HG03280 (cell line): ENCODE results near the gene ANAPC2.
"Not testable (repeated sequence)": the region's sequence is repeated elsewhere in the genome, so short reads cannot be mapped to it uniquely, and the experiment has no call there.

Experiments used
- ATAC-seq: cut with Tn5 transposase; IDR thresholded peaks from one replicate; pipeline ENCODE4 v1.9.1; 2021; ENCODE audit warnings: mild to moderate bottlenecking, moderate library complexity; ENCODE audit not compliant: unreplicated experiment

The ANAPC2 gene

DNA sequence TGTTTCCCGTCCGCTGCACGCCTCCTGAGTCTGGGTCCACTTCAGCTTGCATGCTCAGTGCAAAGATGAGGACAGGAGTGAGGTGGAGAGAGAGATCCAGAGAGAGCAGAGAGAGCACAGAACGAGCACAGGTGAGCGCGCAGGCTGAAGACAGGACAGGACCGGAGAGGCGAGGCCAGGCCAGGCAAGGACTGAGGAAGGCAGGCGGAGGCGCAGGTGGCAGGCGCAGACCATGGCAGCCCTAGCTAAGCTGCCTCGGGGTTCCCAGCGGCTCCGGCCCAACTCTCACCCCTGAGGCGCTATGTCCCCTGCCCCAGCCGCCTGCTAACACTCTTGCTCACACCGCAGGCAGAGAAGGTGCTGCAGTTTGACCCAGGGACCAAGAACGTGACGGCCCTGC, 39.7 kb downstream of the ANAPC2 start:
- no peak for ATAC-seq

DNA sequence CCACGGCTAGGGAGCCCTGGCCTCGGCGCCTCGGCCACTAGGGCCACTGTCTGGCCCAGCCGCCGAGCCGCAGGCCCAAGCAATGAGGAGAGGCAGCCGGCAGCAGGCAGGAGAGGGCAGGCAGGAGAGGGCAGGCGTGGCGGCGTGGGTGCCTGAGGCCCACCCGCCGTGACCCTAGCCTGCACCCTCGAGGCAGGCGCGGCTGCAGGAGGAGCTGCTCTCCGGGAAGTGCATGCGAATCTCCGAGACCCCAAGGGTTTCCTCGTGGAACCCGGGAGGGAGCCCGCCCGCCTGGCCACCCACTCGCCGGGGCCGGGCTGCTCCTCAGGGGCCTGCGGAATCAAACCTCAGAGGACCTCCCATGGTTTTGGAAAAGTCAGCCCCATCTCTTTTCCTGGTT, 40.1 kb downstream of the ANAPC2 start:
- ATAC-seq, result no peak

DNA sequence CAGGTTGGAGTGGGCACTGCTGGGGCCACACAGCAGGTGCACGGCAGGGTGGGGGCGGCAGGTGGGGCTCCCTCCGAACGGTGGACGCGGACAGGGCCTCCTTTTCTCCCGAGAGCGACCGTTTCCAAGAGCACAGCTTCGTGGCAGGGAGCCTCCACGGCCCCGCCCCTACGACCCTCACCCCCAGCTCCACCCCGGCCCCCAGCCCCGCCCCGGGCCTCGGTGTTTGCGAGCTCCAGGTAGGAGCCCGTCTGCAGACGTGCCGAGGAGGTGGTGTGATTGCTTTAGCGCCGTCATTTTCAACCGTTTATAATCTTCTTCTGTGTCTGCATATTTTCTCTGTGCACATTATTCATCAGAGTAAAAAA, 40.6 kb downstream of the ANAPC2 start:
- ATAC-seq, result no peak

DNA sequence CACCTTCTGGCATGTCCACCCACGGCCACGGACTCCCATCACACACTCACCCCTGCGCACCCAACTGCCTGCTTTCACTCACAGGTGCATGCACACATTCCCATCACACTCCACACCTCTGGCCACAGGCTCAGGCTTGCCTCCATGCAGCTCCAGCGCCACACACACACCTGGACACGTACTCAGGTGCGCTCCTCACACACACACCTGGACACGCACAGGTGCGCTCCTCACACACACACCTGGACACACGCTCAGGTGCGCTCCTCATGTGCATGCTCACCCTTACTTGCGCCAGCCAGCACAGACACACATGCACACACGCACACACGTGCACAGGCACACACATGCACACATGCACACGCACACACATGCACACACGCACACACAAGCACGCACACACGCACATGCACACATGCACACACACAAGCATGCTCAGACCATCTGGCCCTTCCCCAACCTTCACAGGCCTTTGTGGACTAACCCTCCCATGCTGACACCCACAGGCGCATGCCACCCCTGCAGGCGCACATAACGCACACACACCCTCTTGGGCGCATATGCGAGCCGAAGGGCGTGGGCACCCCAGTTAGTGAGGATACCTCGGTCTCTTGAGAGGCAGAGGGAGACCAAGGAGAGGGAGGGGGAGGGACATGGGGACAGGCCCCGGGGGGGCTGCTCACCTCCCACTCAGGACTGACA, 41.1 kb downstream of the ANAPC2 start:
- ATAC-seq, result no peak

DNA sequence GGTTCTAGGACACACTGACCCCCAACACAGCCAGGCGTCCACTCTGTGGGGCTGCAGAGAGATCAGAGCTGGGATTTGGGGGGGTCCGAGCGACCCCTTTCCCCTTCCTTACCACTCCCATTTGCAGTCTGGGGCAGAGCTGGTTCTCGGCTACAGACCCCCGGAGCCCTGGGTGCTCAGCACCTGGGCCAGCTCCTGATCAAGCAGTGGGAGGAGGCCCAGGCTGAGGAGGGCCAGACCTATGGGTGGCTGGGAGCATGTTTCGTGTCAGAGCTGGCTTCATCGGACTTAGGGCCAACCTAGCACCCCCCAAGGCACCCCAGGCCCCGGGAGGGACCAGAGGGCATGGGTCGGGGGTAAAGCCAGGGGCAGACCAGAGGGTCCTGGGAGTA, 41.8 kb downstream of the ANAPC2 start:
- no peak for ATAC-seq

DNA sequence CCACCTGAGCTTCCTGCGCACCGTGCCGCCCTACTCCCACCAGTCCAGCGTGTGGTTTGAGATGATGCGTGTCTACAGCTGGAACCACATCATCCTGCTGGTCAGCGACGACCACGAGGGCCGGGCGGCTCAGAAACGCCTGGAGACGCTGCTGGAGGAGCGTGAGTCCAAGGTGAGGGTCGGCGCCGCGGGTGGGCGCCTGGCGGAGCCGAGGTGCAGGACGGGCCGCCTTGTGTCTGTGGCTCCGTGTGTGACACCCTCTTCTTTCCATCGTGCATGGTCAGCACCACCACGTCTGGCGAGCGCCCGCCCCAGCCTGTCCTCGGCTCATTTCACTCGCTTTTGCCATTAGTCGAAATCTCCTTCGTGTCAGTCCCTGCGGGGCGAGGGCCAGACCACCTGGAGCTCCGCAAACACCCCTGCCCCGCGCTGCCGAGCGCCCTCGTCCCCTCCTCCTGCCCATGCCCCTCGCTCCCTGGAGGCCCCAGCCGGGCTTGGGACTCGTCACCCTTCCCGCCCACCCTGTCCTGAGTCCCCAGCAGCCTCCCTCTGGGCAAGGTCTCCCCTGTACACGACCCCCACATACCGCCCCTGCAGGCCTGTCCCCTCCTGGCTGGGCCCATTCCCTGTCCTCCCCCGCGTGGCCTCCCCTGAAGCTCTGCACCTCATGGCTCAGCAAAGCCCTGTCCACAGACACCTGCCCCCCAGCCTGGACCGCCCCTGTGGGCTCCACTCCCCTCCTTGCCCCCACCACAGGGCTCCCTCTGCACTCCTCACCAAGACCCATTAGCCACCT, 42.4 kb downstream of the ANAPC2 start:
- ATAC-seq, result no peak

DNA sequence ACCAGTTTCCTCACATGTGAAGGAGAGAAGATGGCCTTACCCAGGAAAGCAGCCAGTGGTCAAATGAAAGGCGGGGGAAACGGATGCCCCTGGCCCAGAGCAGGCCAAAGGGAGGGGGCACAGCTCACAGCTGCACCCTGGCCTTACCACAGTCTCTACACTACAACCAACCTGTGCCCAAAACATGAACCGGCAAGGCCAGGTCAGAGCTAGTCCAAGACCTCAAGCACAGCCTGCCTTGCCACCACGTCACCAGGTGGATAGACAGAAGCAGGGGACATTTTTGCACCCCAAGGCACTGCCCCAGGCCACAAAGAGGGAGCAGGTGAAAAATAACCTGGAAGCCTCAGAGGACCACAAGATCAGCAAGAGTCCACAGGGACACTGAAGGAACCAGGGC, 44.9 kb downstream of the ANAPC2 start:
- ATAC-seq, result no peak

DNA sequence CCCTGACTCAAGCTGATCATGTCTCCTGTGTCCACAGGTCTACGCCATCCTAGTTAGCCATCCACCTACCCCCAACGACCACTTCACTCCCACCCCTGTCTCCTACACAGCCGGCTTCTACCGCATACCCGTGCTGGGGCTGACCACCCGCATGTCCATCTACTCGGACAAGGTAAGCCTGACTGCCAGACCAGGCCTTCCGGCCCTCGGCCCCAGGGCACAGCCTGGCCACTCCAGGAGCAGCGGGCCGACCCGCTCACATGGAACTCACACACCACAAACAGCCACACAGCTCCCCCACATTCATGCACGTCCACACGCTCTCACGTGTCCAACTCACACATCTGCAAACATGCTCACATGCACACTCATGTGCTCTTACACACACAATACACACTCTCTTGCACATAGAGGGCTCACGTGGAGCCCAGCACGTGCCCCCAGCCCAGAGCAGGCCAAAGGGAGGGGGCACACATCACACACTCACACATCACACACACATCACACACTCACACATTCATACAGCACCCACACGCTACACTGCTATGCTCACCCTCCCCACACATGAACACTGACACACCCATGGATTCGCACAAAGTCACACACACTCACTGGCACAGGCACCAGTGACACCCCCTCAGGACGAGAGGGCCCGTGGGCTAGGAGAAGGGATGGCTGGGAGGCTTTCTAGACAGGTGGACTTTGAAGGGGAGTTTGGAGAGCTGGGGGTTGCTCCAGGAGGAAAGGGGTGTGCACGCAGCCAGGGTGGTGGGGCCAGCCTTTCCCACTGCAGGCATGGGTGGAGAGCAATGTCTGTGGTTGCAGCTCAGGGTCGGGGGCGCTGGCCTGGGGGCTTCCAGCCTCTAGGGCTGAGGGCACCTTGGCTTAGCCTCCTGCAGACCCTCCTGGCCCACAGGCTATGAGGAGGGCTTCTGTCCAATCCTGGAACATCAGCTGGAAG, 46.1 kb downstream of the ANAPC2 start:
- ATAC-seq, result no peak

DNA sequence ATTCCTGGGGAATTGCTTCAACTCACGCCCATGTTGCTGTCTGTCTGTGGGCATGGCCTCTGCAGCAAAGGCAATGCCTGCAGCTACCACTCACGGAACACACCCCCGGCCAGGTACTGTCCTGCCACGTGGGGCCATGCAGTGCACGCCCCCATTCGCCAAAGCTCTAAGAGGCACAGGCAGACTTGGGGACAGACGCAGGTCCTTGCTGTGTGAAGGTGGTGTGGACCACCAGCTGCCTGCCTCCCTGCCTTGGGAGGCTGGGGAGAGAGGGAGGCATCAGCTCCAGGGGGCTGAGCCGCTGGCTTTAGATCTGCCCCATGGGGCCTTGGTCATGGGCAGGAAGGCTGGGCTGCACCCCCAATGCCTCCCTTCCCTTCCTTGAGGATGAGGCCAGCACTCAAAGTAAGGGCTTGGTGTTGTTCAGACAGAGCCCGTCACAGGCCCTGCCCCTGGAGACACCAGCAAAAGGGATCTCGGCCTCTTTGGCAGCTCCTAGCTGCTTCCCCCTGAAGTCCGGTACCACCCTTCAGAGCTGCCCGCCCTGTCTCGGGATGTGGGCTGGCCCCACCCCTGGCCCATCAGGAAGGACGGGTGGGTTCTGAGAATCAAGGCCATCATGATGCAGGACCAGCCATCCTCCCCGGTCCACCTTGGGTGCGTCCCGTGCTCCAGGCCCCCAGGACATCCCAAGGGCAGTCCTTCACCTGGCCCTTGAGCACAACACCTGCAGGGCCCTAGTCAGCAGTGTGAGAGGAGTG, 47.1 kb downstream of the ANAPC2 start:
- no peak for ATAC-seq

DNA sequence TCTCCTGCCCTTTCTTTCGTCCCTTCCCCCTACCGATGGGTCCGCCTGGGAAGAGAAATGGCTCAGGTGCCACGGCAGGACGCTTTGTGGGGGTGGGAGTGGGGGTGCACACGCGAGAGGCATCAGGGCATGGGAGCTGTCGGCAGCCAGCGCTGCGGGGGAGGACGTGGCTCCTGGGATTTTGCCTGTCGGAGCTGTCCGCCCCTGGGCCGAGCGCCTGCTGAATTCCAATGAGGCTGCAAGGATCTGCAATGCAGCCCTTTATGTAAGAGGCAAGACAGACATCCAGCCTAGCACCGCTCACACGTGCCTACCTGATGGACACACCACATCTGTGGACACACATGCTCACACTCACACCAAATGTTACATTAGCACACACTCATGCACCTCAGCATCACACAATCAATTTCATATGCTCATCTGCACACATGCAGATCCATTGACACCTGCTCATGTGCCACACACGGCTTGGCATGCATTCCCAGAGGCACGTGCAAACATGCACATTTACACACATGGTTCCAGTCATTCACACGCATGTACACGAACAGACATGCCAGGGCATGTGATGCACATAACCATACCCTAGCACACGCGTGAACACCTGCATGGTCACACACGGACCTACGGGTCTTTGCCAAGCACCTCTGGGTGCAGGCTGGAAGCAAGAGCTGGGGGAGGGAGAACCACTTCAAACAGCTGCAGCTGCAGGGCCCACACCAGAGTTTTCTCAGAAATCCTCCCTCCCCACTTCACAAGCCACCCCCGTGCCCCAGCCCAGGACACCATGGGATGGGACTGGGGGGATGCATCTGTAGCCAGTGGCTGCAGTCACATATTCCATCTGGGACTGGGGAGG, 48.0 kb downstream of the ANAPC2 start:
- ATAC-seq, result no peak

DNA sequence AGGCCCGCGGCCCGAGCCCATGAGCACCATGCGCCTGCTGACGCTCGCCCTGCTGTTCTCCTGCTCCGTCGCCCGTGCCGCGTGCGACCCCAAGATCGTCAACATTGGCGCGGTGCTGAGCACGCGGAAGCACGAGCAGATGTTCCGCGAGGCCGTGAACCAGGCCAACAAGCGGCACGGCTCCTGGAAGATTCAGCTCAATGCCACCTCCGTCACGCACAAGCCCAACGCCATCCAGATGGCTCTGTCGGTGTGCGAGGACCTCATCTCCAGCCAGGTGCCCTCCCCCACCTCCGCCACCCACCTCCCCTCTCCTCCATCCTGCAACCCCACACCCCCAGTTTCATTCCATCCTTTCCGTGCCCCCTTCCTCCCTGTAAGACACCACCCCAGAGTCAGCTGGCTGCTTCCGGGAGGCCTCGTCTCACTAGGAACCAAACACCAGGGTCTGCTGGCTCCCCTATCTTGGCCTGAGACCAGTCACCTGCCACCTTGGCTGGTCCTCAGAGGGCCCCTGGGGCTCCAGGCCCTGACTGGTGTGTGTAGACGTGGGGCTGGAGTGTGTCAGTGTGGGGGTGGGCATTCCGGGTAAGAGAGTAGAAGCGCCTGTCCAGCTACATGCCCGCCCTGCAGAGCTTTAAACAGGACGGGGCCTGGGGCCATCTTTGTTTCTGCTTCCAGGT, 48.8 kb downstream of the ANAPC2 start:
- no peak for ATAC-seq

DNA sequence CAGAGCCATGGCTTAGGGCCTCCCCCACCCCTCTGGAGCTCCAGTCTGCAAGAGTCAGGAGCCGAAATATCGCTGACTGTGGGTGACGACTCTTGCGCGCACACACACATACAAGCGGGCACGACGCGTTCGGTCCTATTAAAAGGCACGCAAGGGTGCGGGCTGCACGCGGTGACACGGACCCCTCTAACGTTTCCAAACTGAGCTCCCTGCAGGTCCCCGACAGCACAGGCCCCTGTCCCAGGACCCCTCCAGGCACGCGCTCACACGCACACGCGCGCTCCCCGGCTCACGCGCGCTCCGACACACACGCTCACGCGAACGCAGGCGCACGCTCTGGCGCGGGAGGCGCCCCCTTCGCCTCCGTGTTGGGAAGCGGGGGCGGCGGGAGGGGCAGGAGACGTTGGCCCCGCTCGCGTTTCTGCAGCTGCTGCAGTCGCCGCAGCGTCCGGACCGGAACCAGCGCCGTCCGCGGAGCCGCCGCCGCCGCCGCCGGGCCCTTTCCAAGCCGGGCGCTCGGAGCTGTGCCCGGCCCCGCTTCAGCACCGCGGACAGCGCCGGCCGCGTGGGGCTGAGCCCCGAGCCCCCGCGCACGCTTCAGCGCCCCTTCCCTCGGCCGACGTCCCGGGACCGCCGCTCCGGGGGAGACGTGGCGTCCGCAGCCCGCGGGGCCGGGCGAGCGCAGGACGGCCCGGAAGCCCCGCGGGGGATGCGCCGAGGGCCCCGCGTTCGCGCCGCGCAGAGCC, 49.5 kb downstream of the ANAPC2 start, which contains the start of gene GRIN1:
TSS of gene GRIN1 (plus strand) at position 433 of the 746 bp plus-strand sequence. CDS start 333 bp downstream, outside the sequence.
- no peak for ATAC-seq

DNA sequence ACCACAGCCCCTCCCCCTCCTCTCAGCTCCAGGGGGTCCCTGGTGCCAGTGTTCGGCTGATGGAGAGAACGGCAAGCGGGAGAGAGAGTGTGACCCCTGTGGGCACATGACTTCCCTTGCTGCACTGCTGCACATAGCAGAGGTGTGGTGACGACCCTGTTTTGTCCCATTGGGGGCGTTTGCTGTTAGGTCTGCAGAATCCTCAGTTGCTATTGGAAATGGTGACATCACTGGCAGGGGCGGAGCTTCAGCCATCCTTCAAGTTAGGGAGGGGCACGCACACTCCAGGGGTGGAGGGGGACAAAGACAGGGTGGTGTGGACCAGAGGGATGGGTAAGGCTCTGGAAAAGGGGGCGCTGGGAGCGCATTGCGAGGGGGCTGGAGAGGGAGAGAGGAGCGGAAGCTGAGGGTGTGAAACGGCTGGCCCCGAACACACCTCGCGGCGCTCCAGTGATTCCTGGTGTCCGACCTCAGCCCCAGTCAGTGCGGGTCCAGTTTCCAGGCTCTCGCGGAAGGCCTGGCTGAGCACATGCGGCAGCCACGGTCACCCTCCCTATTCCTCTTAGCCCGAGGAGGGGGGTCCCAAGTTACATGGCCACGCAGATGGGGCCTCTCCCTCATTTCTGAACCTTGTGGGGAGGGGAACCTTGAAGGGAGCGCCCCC, 50.2 kb downstream of the ANAPC2 start:
- ATAC-seq, result no peak

DNA sequence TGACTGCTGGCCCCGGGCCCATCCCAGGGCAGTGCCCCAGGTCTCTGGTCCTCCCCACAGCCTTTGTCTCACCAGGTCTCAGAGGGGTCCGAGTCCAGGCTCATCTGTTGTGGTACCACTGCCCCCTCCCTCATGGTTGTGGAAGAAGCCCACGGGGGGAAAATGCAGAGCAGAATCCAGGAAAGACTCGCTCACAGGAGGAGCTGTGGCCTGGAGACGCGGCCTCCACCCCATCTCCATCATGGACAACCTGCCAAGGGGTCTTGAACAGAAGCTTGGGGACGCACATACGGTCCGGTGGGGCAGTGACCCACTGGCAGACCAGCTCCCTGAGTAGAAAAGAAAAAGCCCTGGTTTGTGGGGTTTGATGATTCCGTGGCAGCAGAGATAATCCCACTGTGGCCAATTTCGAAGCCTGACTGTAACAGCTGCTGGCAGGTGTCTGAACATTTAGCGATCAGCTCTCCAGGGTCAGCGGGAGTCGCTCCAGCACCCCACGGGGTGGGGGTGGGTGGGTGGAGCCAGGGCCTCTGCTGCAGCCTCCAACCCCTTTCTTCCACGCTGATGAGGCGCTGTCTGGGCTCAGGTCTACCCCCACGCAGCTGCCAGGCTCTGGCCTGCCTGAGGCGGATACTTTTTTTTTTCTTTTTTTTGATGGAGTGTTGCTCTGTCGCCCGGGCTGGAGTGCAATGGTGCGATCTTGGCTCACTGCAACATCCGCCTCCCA, 51.3 kb downstream of the ANAPC2 start:
- ATAC-seq, result no peak

DNA sequence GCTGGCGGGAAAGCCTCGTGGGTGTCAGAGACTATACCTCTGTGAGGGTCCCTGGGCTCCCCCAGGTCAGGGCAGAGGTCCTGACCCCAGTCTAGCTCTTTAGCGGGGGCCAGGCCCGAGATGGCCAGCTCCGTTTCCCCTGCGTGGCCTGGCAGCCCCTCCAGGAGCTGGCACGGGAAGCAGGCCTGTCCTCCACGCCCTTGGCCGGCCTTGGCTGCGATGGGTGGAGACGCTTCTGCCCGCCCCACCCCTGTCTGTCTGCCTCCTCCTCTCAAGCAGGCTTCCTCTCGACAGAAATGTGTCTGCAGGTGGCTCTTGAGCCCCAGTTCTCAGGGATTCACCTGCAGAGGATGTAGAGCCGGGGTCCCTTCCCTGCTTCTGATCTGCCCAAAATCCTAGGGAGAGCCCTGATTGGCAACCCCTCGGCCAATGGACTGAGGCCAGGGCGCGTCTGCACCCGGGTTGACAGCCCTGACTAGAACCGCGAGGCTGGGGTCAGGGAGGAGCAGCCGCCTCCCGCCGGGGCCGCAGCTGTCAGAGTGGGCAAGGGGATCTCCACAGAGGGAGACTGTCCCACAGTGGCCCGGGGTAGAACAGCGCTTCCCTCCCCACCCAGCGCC, 52.0 kb downstream of the ANAPC2 start:
- ATAC-seq, result no peak

DNA sequence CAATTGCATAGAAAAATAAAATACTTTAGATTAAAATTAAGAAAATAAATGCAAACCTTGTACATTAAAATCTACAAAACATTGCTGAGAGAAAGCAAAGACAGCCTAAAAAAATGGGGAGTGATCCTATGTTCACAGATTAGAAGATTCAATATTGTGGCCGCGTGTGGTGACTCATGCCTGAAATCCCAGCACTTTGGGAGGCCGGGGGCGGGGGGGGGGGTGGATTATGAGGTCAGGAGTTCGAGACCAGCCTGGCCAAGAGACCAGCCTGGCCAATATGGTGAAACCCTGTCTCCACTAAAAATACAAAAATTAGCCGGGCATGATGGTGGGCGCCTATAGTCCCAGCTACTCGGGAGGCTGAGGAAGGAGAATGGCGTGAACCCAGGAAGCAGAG, 53.2 kb downstream of the ANAPC2 start:
- not testable (repeated sequence) for ATAC-seq

DNA sequence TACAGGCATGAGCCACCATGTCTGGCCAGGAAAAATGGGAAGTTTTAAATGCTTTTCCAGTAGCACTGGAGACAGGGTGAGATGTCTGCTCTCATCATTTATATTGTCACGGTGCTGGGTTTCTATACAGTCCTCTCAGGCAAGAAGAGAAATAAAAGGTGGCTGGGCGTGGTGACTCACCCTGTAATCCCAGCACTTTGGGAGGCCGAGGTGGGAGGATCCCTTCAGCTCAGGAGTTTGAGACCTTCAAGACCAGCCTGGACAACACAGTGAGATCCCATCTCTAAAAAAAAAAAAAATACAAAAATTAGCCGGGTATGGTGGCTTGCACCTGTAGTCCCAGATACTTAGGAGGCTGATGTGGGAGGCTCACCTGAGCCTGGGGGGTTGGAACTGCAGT, 54.2 kb downstream of the ANAPC2 start:
- ATAC-seq, result no peak
